SK-N-MC (cell line): ENCODE data around the gene MEA1.

Source experiments
- EZH2 ChIP-seq: fragments of 200-600 bp; sonication (generic); IDR thresholded peaks from one replicate; pipeline ENCODE4 v1.6.1; 2017; ENCODE audit warnings: antibody characterized with exemption
- FOXP2 ChIP-seq: optimal IDR thresholded peaks from 2 replicates; pipeline ENCODE3; 2011; ENCODE audit warnings: mild to moderate bottlenecking, moderate library complexity; ENCODE audit not compliant: insufficient read depth; ENCODE audit errors: extremely low read length, control extremely low read depth
- POLR2AphosphoS5 ChIP-seq: IDR thresholded peaks from 2 replicates; pipeline ENCODE4 v1.6.1; 2012; ENCODE audit warnings: mild to moderate bottlenecking, low read depth, low read length, borderline replicate concordance

DNA sequence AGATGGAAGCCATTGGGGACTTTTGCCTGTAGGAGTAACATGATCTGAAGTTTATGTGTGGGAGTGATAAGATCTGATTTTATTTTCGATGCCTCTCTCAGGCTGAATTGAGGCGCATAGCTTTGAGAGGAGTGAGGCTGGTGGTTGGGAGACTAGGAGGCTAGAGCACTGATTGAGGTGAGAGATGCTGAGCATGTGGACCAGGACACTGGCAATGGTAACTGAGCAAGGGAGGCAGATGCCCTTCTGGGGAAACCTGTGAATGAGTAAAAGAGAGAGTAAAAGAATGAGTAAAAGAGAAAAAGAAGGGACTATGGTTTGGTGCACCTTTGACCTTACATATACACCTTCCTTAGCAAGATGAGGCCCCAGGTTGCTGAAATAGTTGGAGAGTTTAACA lies 10.7 kb upstream of the MEA1 start:
- no peak for TF ChIP-seq FOXP2
- TF ChIP-seq POLR2AphosphoS5, result no peak
- TF ChIP-seq EZH2, result no peak
